Dermis microvascular lymphatic vessel endothelial cell (primary cell): ENCODE measurements around the gene LRP1B. TPM values are rescaled to one million over a fixed set of nuclear protein-coding genes. Genes with fewer than 3 reads are reported as not detected.
"Not testable (repeated sequence)": the region's sequence is repeated elsewhere in the genome, so short reads cannot be mapped to it uniquely, and the experiment has no call there.

Experiments
- DNase-seq, 2 donors: peaks; one replicate each; pipeline versions ENCODE4 v3.0.0 to v3.0.0-alpha.2; 2010; ENCODE audit warnings: low read depth in 2 of 2
- total RNA-seq: library from RNA; depleted of rRNA; stranded (reverse); fragments of >200 nt; gene quantifications from 2 replicates; pipeline ENCODE4 v1.2.1, GENCODE V29; 2014

LRP1B gene
- total RNA-seq, 1 donor from 2014 or later: 0.13 TPM

DNA sequence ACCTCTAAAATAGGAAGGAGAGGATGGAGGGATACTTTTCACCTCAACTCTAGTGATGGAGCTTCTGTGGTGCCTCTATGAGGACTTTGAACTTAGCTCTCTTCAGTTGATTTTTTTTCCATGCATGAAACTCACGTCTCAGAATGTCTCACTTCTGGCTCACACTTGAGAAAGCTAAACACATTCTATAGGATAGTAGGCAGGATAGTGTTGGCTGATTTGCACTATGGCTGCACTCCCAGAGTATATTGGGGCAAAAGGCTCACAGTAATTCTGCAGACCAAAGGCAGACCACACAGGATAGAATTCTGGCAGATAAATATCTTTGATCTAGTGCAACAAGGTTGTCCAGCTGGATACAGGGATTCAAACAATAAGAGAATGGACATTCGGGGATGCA is 1093.5 kb downstream of the LRP1B start:
- DNase-seq: no peak

DNA sequence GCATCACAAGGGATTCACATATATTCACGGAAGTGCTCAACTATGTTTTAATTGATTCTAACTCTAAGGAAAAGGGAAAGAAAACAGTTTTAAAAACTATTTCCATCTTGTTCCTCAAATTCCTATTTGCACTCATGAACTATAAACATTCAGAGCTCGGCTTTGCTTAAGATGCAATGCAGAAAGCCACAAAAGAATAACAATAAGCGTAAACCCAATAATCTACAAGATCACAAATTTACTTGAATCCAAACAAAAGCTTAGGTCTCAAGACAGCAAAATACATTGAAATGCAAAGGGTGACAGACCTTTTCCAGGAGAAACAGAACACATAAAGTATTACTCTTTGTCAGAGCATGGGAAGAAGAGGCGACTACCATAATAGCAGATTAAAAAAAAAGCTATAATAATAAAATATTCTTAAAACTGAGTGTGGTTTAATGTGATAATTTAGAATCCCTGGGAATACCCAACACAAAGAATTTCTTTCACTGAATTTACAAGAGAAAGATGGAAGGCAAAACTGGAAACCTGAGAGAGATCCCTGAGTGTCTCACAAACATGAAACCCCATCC is 1094.9 kb downstream of the LRP1B start:
- DNase-seq: no peak

DNA sequence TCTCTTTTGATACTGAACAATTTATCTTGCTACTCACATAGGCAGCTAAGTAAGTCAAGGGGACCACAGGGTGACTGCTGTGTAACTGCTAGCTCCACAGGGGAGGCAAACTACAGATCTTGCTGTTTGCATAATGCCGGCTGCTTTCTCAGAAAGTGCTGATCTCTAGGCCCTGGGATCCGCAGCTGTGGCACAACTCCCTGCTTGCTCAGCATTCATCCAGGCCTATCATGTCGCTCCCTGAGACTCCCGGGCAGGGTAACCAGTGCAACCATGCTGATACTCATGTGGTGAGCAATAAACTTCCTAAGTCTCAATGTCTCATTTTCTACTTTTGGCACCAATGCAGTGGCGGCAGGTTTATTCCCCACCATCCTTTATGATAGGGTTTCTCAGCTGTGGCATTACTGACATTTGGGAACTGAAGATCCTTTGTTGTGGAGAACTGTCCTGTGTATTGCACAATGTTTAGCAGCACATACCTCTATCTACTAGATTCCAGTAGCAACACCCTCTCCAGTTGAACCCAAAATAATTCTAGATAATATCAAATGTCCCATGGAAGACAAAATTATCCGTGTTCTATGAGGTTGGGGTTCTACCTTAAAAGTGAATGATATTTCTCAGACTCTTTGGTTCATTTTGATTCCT is 1101.3 kb downstream of the LRP1B start:
- DNase-seq: no peak

DNA sequence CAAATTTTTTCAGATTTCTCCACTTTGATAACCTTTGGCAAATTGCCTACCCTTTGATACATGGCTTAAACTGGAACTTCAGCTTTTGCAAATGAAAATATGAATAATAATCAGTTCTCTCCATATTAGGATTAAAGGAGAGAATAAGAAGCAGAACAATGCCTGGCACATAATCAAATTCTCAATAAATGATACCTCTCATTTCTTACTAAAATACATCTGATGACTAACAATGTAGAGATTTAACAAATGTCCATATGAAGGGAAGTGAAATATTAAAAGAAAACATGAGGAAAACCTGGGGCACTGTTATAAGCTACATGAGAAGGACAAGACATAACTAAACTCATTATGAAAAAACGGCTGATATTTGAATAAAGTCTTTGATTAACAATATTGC is 1103.6 kb downstream of the LRP1B start:
- DNase-seq: peak in 1 of 2 donors; percentile 56

DNA sequence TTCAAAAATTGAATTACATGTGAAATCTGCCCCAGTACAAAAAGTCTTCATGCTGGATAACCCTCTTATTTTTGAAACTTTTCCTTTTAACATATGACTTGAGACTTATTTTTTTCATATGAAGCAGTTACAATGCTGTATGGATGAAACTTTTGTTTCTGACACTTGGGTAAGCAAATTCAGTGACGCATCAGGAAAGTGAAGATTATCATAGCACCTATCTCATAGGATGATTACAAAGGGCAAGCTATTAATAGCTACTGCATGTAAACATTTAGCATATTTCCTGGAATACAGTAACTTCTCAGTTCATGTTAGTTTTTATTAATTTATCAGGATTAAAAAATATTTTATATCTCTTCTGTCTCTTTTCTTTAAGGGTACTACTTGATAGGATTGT is 1109.2 kb downstream of the LRP1B start:
- peak; percentile 29 to 67 for DNase-seq

DNA sequence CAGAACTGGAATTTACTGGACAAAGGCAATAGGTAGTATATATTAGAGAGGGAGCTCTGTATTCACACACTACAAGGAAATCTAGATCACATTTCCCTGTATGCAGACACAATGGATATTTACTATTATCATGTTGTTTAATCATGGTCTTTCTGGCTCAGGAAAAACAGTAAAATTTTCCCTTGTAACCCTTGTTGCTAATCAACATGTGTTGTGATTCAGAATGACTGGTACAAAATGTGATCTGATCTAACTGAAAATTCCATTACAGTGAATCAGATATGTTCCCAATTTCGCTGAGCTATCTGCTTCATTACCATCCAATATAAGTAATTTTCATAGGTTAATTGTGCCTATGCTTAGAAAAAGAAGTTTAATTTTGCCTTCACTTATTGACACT is 1109.7 kb downstream of the LRP1B start:
- DNase-seq: peak; percentile 70 to 90

DNA sequence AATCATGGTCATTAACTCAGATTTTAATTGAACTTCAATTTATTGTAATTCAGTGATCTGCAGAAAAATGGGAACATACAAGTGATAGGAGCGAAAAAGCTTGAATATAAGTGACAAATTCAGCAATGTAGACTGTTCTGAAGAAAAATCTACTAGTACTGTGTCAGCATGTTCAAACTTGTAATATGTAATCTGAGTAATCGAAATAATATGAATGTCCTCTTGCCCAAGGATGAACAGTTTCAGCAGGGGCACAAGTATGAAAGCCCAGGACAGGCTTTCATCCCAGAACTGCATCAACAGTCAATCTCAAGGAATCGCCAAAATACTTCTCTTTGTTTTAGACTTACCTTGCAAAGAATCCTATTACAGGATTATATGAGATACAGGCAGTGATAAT is 1110.5 kb downstream of the LRP1B start:
- DNase-seq: no peak

DNA sequence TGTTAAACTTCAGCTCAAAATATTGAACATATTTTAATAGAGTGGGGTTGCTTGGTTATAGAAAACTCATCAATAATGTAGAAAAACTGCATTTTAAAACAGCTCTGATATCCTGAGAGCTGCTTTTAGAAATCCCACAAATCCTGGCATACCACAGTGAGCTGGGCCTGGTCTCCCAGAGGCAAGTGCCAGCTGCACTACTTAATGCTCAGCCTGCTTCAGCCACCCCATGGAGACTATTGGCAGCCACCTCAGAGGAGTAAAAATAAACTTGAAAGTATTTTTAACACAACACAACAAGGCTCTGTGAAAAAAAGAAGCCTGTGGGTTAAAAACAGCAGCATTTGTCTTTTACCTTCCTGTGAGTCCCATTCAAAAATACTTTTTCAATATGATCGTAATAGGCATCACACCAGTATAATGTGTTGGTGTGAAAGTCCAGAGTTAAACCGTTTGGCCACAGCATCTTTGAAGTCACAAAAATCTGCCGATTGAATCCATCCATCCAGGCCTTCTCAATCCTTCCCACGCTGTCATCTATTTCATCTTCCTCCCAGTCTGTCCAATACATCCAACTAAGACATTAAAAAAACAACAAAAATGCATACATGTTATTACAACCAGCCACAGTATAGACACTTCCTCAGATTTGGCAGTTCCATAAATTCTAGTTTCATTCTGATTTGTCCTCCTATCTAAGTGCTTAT is 1115.3 kb downstream of the LRP1B start:
- no peak for DNase-seq

DNA sequence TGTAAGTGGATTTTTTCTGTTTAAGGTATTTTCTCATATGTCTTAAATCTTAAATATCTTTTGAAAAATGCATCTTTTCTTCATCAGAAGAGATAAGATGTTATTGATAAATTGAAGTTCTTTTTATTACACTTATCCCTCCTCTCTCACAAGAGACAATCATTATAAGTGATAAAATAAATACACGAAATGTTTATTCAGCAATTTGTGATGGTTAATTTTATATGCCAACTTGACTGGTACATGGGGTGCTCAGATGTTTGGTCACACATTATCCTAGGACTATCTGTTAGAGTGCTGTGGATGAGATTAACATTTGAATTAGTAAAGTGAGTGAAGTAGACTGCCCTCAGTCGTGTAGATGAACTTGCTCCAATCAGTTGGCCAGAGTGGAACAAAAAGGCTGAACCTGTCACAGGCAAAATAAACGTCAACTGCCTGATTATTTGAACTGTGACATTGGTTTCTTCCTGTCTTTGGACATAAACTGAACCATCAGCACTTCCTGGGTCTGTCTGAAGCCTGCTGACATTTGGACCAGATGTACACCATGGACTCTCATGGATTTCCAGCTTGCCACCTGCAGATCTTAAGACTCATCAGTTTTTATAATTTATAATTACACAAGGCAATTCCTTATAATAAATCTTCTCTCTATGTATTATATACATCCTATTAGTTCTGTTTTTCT is 1126.7 kb downstream of the LRP1B start:
- no peak for DNase-seq

DNA sequence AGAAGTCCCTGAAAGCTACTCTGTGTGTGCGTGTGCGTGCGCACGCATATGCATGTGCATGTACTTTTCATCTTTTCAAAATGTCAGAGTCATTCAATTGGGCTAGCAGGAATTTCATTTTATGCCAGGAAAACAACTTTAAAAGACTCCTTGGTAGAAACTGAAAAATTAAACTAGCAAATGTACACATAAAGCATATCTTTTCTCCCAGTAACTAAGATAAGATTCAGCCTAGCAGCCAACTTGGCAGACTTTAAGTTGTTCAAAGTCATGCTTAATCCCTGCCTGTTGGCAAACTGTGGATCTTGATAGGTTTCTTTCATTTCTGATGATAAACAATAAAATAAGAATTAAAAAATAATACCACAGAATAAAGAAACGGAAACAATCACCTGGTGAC is 1129.1 kb downstream of the LRP1B start:
- DNase-seq: no peak

DNA sequence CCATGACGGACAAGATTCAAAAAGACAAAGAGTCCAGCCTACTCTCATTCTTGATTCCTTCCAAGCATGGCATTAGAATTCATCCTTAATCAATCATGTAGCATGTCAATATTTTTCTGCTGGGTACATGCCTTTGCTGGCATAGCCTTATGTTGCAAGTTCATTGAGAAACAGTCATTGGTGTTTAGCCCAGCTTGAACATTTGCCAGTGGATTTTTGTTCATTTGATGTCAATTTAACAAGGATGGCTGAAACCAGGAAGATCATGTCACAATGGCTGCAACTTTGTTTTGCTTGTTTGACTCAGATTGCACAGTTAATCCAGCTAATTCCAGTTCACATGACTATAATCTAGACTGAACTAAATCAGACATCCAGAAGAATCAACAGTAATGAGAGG is 1132.2 kb downstream of the LRP1B start:
- no peak for DNase-seq

DNA sequence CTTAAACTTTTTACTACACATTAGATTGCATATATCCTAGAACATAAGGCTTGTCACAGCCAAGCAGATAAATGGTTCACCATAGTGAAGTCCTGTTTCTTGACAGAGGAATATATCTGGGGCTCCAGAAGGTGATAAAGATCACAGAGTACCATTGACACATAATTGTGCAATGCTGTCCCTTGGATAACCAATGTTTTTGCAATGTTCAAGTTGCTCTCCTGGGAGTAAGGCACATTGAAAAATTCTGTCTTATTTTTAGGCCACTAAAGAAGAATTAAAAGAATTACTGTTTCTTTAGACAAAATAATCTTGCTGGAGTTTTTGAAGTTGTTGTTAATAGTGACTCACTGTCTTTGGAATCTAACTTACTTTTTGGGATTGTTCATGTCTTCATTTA is 1132.8 kb downstream of the LRP1B start:
- no peak for DNase-seq

DNA sequence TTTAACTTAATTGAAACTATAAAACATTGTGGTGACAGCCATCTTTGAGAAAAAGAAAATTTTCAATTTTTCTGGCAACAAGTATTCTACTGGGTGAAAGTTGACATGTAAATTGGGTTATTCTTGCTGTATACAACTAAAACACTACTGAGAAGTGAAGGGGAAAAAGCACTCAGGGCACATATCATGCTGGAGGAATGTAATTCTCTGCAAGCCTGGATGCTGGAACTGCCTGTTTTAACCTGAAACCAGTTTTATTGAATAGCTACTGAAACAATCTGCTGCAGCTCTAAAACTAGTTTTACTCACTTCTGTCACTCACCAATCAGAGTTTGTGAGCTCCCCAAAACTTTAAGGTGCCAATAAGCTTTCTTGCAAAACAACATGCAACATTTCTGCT is 1136.0 kb downstream of the LRP1B start:
- DNase-seq: no peak

DNA sequence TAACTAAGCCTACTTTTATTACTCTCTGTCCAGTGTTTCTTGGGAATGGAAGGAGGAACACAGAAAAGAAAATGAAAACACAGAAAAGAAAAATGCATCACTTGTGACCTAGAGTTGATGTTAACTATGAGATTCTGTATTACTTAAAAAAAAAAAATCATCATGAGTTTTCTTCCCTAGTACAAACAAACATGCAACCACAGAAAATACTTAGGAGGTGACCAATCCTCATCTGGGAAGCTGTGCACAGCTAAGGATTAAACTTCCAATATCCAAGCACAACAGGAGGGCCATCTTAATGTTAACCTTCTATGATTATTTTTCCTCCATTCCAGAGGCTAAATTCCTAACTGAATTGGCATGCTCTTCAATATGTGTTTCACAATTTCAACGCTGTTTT is 1140.4 kb downstream of the LRP1B start:
- DNase-seq: no peak

DNA sequence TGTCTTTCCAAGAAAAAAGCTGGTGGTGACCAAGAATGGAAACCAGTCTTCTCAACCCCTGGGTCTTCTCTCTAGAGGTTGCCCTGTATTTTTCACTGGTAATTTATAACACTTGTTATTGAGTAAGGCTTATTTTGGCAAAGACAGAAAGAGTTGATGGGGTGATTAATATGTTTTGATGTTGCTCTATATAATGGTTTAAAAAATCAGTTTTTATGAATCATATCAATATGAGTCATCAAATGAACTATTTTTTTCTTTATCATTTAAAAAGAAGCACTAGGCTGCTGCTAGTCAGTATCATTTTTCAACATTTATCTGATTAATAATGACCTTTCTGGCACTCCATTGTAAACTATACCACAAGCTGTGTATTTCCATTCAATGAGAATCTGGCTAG is 1142.2 kb downstream of the LRP1B start:
- peak in 1 of 2 donors; percentile 59 for DNase-seq

DNA sequence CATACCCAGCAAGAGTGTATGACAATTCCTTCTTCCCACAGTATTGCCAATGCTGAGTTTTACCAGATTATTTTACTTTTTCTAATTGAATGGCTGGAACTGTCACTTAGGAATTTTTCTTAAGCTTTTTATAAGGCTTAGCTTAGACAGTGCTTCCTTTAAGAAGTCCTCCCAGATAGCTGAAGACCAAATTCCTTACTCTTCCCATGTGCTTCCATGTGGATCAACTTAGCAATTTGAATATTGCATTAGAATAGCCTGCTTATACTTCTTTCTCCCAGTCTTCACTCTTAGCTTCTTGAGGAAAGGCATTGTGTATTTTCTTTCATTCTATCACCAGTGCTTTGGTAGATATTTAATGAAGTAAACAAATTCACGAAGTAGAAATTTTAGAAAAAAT is 1144.4 kb downstream of the LRP1B start:
- no peak for DNase-seq

DNA sequence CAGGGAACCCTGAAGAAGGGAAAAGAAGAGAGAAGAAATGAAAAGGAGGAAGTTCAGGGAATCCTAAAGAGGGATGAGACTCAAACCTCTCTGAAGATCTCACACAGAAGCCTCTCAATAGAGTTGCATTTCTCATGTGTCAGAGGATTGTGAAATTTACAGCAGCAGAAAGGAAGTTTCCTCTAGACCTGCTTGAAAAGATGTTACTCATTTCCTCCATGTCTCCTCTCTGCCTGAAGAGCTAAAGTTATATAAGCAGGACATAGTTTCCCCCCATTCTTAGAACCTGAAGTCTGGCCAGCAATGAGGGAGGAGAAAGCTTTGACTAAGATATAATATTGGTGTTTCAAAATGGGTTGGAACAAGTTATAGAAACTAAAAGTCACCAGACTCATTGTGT is 1155.6 kb downstream of the LRP1B start:
- DNase-seq: peak in 1 of 2 donors; percentile 39

DNA sequence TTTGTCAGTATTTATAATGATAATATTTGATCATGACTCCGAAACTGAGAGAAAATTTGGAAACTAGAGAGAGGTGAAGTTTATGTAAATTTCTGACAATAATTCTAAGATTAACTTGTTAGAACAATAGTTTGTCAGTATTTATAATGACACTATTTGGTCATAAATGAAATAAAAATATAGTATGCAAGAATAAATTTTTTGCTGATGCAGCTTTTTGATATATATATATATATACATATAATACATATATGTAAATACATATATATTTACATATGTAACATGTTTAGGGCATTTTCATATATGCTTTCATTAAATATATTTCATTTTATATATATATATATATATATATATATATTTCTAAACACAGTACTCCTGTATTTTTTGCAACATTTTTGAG is 1158.1 kb downstream of the LRP1B start:
- no peak for DNase-seq

DNA sequence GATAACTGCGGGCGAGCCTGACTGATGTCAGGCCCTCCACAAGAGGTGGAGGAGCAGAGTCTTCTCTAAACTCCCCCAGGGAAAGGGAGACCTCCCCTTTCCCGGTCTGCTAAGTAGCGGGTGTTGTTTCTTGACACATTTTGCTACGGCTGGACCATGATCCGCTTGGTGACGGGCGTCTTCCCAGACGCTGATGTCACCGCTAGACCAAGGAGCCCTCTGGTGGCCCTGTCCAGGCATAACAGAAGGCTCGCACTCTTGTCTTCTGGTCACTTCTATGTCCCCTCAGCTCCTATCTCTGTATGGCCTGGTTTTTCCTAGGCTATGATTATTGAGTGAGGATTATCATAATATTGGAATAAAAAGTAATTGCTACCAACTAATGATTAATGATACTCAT is 1166.5 kb downstream of the LRP1B start:
- not testable (repeated sequence) for DNase-seq

DNA sequence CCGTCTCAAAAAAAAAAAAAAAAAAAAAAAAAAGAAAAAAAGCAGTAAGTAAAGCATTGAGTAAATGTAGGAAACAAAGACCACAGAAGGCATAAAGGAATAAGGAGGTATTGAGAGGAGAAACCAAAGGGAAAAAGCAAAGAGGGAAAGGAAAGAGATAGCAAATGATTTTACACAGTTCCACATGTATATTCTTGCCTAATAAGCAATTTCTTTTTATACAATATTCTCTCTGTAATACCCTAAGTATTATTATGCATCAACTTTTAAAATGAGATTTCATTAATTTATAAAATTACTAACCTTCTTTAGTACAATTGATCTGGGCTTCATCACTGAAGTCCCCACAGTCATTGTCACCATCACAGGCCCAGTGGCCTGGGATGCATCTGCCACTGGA is 1180.9 kb downstream of the LRP1B start:
- DNase-seq: no peak

DNA sequence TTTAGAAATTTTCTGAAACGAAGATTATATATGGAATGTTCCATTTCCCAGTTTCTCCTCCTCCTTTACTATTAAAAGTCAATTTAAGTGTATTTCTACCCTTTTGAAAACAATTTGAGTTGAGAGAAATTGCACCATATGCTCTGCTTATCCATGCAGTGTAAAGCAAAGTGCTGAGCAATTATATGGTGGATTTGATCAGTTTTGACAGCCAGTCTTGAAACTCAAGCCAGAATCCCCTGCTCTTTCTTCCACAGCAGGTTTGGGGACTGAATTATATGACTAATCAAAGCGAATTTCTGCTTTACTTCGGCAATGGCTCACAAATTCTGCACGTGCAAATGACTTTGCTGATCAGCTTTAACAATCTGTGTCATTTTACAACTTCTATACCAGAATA is 1183.6 kb downstream of the LRP1B start:
- DNase-seq: no peak

DNA sequence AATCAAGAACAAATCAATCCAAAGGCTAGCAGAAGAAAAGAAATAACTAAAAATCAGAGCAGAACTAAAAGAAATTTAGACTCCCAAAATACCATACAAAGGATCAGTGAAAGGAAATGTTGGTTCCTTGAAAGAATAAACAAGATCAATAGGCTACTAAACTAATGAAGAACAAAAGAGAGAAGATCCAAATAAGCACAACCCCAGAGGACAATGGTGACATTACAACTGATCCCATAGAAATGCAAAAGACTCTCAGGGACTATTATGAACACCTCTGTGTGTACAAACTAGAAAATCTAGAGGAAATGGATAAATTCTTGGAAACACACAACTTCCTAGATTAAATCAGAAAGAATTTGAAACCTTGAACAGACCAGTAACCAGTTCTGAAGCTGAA is 1186.9 kb downstream of the LRP1B start:
- DNase-seq: no peak

DNA sequence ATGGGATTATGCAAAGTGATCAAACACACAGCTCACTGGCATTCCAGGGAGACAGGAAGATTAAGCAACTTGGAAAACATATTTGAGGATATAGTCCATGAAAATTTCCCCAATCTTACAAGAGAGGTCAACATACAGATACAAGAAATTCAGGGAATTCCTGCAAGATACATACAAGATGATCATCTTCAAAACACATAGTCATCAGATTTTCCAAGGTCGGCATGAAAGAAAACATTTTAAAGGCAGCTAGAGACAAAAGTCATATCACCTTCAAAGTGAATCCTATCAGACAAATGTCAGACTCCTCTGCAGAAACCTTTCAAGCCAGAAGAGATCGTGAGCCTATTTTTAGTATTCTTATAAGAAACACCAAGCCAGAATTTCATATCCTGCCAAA is 1188.5 kb downstream of the LRP1B start:
- no peak for DNase-seq
